Body of pancreas (tissue), 4 donors: ENCODE results near the gene UBE2B. TPM values are rescaled to one million over a fixed set of nuclear protein-coding genes. Genes with fewer than 3 reads are reported as not detected.

Experiments used
- ATAC-seq: fragments of 150-250 bp; one replicate; pipeline ENCODE4 v1.9.1; 2016
- DNase-seq, 4 donors: peaks; one replicate each; pipeline ENCODE4 v3.0.0-alpha.2; 2019
- H3K27ac ChIP-seq, 4 donors: fragments of 200-600 bp; sonication (generic); 1 replicate in 3 of 4; 2 replicates in 1 of 4; pipeline versions ENCODE4 v1.5.1 to v1.6.1; 2016 to 2019; ENCODE audit warnings: mild to moderate bottlenecking in 1 of 4, mixed read lengths in 1 of 4, moderate library complexity in 1 of 4
- H3K27me3 ChIP-seq, 2 donors: fragments of 200-600 bp; sonication (generic); one replicate each; pipeline ENCODE4 v1.6.0; 2016; ENCODE audit warnings: mild to moderate bottlenecking in 1 of 2
- H3K36me3 ChIP-seq, 2 donors: fragments of 200-600 bp; sonication (generic); replicated peaks in 1 of 2; 2 replicates each; pipeline ENCODE4 v1.5.1; 2016; ENCODE audit warnings: low read depth in 2 of 2; ENCODE audit not compliant: insufficient read depth in 1 of 2
- H3K4me1 ChIP-seq: fragments of 200-600 bp; sonication (generic); one replicate; pipeline ENCODE4 v1.6.0; 2016
- H3K4me3 ChIP-seq, 2 donors: fragments of 200-600 bp; sonication (generic); 1 replicate in 1 of 2; 2 replicates in 1 of 2; pipeline ENCODE4 v1.5.1; 2016 to 2019
- H3K9me3 ChIP-seq, 3 donors: fragments of 200-600 bp; sonication (generic); 1 replicate in 2 of 3; 2 replicates in 1 of 3; pipeline ENCODE4 v1.5.1; 2016
- CTCF ChIP-seq, 7 experiments: fragments of 450-650 bp in 4 of 7; fragments of 200-600 bp in 3 of 7; sonication (generic) in 3 of 7; IDR thresholded peaks; one replicate each; pipeline ENCODE4 v1.5.1; 2016 to 2019; ENCODE audit warnings: antibody characterized with exemption in 7 of 7
- POLR2A ChIP-seq, 3 donors: fragments of 450-650 bp; IDR thresholded peaks; one replicate each; pipeline ENCODE4 v1.6.1; 2016; ENCODE audit warnings: antibody characterized with exemption in 3 of 3, mild to moderate bottlenecking in 2 of 3
- WGBS, 2 donors: methylation state at CpG; one replicate each; pipeline ENCODE4 v1.1.5; 2017; 5-methylcytosine and 5-hydroxymethylcytosine counted together
- intact Hi-C: fragments of 100-400 bp; cut with DNase I; formaldehyde crosslinking; loops from one replicate; pipeline ENCODE4 v1.15.1; 2023
- total RNA-seq, 2 donors: library from RNA; depleted of rRNA; stranded (reverse); fragments of >200 nt; gene quantifications; one replicate each; pipeline ENCODE4 v1.1.0, GENCODE V29; 2016

Gene UBE2B
- total RNA-seq, 2 donors from 2014 or later = 31.6 to 36.1 TPM

- WGBS, 2 donors = 71 to 79% methylated on average over 4 of the region's 4 CpGs
- no peaks in the 10 kb centered on the region for H3K27me3 ChIP-seq
- no peak overlapping the region for H3K4me3 ChIP-seq
- H3K27ac ChIP-seq = no peak overlapping the region
- intact Hi-C loops = no loop called here
- ATAC-seq (no peak), DNase-seq (no peak)
- H3K4me1 ChIP-seq = no peaks in the 10 kb centered on the region
- H3K9me3 ChIP-seq = no peaks in the 10 kb centered on the region
- TF ChIP-seq POLR2A (IDR thresholded peaks at IDR 0.05) (no peak), CTCF (IDR thresholded peaks at IDR 0.05) (no peak)
- H3K36me3 ChIP-seq = peaks cover 10 to 46% of the 10 kb centered on the region in 2 donors
Observed at GRCh38 chr5:134383980-134384697, 12.8 kb downstream of the UBE2B start.

DNA sequence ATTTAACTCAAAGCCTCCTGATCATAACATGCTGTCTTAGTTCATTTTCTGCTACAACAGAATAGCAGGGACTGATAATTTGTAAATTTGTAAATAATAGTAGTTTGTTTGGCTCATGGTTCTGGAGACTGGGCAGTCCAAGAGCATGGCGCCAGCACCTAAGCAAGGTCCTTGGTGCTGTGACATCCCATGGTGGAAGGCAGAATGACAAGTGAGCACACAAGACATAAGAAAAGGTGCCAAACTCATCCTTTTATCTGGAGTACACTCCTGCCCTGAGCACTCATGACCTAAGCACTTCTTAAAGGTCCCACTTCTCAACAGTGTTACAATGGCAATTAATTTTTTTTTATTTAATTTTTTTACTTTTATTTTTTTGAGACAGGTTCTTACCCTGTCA is 16.1 kb downstream of the UBE2B start:
- TF ChIP-seq CTCF (IDR thresholded peaks at IDR 0.05) = no peak
- TF ChIP-seq POLR2A (IDR thresholded peaks at IDR 0.05) = no peak
- H3K27me3 ChIP-seq = no peaks in the 10 kb centered on the region
- H3K27ac ChIP-seq = no peak overlapping the region
- no peak for DNase-seq
- no peaks in the 10 kb centered on the region for H3K4me1 ChIP-seq
- no peak for ATAC-seq
- H3K4me3 ChIP-seq = no peak overlapping the region
- H3K36me3 ChIP-seq = peaks cover 16 to 51% of the 10 kb centered on the region in 2 donors
- intact Hi-C loops = no loop called here
- 100% methylated on average over 1 of the region's 1 CpG for WGBS, 2 donors
- H3K9me3 ChIP-seq = no peaks in the 10 kb centered on the region

GRCh38 chr5:134392301-134392700 is 20.9 kb downstream of the UBE2B start:
- no peaks in the 10 kb centered on the region for H3K4me1 ChIP-seq
- H3K27me3 ChIP-seq = no peaks in the 10 kb centered on the region
- no peak overlapping the region for H3K4me3 ChIP-seq
- DNase-seq (no peak), ATAC-seq (no peak)
- H3K27ac ChIP-seq = no peak overlapping the region
- TF ChIP-seq POLR2A (IDR thresholded peaks at IDR 0.05) (no peak), CTCF (IDR thresholded peaks at IDR 0.05) (no peak)
- 62 to 73% methylated on average over 2 of the region's 2 CpGs for WGBS, 2 donors
- H3K9me3 ChIP-seq = no peaks in the 10 kb centered on the region
- H3K36me3 ChIP-seq = peaks cover 23 to 51% of the 10 kb centered on the region in 2 donors
- intact Hi-C loops = no loop called here

DNA sequence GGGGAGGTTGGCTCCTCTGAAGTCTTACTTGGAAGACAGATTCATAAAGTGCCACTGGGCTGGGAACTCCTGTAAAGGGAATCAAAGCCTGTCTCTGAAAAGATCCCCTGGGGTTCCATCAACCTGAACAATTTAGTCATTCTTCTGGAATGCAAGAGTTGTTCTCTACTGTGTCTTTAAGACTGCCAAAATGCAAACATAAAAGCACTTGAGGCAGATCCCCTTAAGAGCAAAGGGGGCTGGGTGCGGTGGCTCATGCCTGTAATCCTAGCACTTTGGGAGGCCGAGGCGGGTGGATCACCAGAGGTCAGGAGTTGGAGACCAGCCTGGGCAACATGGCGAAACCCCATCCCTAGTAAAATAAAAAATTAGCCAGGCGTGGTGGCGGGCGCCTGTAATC is 23.6 kb downstream of the UBE2B start:
- Histone ChIP-seq H3K27me3 (no peaks in the 10 kb centered on the region), H3K9me3 (no peaks in the 10 kb centered on the region), H3K4me3 (no peak overlapping the region), H3K4me1 (peaks cover 7% of the 10 kb centered on the region), H3K27ac (no peak overlapping the region), H3K36me3 (peaks cover 19 to 30% of the 10 kb centered on the region in 2 donors)
- TF ChIP-seq CTCF (IDR thresholded peaks at IDR 0.05) (no peak), POLR2A (IDR thresholded peaks at IDR 0.05) (no peak)
- DNase-seq (no peak), ATAC-seq (no peak)
- WGBS, 2 donors = 81 to 95% methylated on average over 4 to 7 of the region's 7 CpGs
- intact Hi-C loops = no loop called here

DNA sequence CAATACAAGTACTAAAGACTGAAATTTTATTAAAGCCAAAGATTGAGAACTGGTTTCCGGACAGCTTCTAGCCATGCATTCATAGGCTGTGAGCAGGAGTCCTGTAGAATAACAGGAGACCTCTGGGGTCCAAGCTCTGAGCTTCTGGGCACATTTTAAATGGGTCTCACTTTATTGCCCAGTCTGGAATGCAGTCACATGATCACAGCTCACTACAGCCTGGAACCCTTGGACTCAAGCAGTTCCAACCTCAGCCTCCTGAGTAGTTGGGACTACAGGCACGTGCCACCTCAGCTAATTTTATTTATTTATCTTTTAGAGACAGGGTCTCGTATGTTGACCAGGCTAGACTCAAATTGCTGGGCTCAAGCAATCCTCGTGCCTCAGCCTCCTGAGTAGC is 24.9 kb downstream of the UBE2B start:
- Histone ChIP-seq H3K9me3 (no peaks in the 10 kb centered on the region), H3K4me3 (no peak overlapping the region), H3K27ac (no peak overlapping the region), H3K36me3 (peaks cover 7 to 24% of the 10 kb centered on the region in 2 donors), H3K4me1 (peaks cover 7% of the 10 kb centered on the region), H3K27me3 (no peaks in the 10 kb centered on the region)
- TF ChIP-seq POLR2A (IDR thresholded peaks at IDR 0.05) = no peak
- TF ChIP-seq CTCF (IDR thresholded peaks at IDR 0.05) = no peak
- intact Hi-C loops = no loop called here
- ATAC-seq = no peak
- WGBS, 2 donors = 84 to 90% methylated on average over 4 of the region's 4 CpGs
- DNase-seq = no peak
